Neural progenitor cell (in vitro differentiated cells): ENCODE data around the gene KAT8. TPM values are rescaled to one million over a fixed set of nuclear protein-coding genes. Genes with fewer than 3 reads are reported as not detected.

Experiments used
- DNase-seq: peaks from one replicate; pipeline ENCODE4 v3.0.0-alpha.2; 2016; ENCODE audit warnings: low spot score
- H2AFZ ChIP-seq: fragments of 200-600 bp; sonication (generic); replicated peaks from 2 replicates; pipeline ENCODE4 v1.6.1; 2016; ENCODE audit warnings: antibody characterized with exemption
- H3F3A ChIP-seq: fragments of 200-600 bp; sonication (generic); 2 replicates; pipeline ENCODE4 v1.6.1; 2016; ENCODE audit warnings: antibody characterized with exemption, low read depth
- H3K27ac ChIP-seq: fragments of 200-600 bp; sonication (generic); 2 replicates; pipeline ENCODE4 v1.5.1; 2016; ENCODE audit warnings: mild to moderate bottlenecking
- H3K27me3 ChIP-seq: fragments of 200-600 bp; sonication (generic); 2 replicates; pipeline ENCODE4 v1.6.1; 2016; ENCODE audit warnings: mild to moderate bottlenecking, moderate library complexity
- H3K36me3 ChIP-seq: fragments of 200-600 bp; sonication (generic); 2 replicates; pipeline ENCODE4 v1.5.1; 2016
- H3K4me1 ChIP-seq: fragments of 200-600 bp; sonication (generic); 2 replicates; pipeline ENCODE4 v1.6.1; 2016; ENCODE audit warnings: mixed run types
- H3K4me2 ChIP-seq: fragments of 200-600 bp; sonication (generic); 2 replicates; pipeline ENCODE4 v1.6.1; 2016
- H3K4me3 ChIP-seq: fragments of 200-600 bp; sonication (generic); 2 replicates; pipeline ENCODE4 v1.5.1; 2016
- H3K79me2 ChIP-seq: fragments of 200-600 bp; sonication (generic); 2 replicates; pipeline ENCODE4 v1.6.1; 2016; ENCODE audit warnings: low read depth
- H3K9ac ChIP-seq: fragments of 200-600 bp; sonication (generic); 2 replicates; pipeline ENCODE4 v1.6.1; 2016
- H3K9me3 ChIP-seq: fragments of 200-600 bp; sonication (generic); 2 replicates; pipeline ENCODE4 v1.5.1; 2016; ENCODE audit warnings: low read depth
- H4K20me1 ChIP-seq: fragments of 200-600 bp; sonication (generic); 2 replicates; pipeline ENCODE4 v1.6.1; 2016; ENCODE audit warnings: low read depth
- H3K27ac Mint-ChIP-seq: 3 replicates; pipeline ENCODE4 v1.8.0; 2021; ENCODE audit warnings: mixed read lengths
- H3K27me3 Mint-ChIP-seq: 2 replicates; pipeline ENCODE4 v1.8.0; 2022; ENCODE audit warnings: low read depth, mild to moderate bottlenecking, inconsistent platforms, moderate library complexity, mixed read lengths; ENCODE audit not compliant: insufficient read depth
- H3K36me3 Mint-ChIP-seq: 3 replicates; pipeline ENCODE4 v1.8.0; 2021; ENCODE audit warnings: mixed read lengths
- H3K4me1 Mint-ChIP-seq: 3 replicates; pipeline ENCODE4 v1.8.0; 2021; ENCODE audit warnings: mixed read lengths
- H3K4me3 Mint-ChIP-seq: 3 replicates; pipeline ENCODE4 v1.8.0; 2021; ENCODE audit warnings: mild to moderate bottlenecking, moderate library complexity, mixed read lengths
- H3K9me3 Mint-ChIP-seq: 3 replicates; pipeline ENCODE4 v1.8.0; 2020; ENCODE audit warnings: mixed read lengths
- CTCF ChIP-seq: fragments of 200-600 bp; sonication (generic); IDR thresholded peaks from 2 replicates; pipeline ENCODE4 v1.5.1; 2017; ENCODE audit warnings: antibody characterized with exemption, mild to moderate bottlenecking
- EZH2 ChIP-seq: fragments of 200-600 bp; sonication (generic); IDR thresholded peaks from 2 replicates; pipeline ENCODE4 v1.6.1; 2017; ENCODE audit warnings: antibody characterized with exemption, mild to moderate bottlenecking, moderate library complexity
- EZH2phosphoT487 ChIP-seq: fragments of 200-600 bp; sonication (generic); IDR thresholded peaks from 2 replicates; pipeline ENCODE4 v1.6.1; 2017; ENCODE audit warnings: antibody characterized with exemption
- total RNA-seq: library from RNA; depleted of rRNA; stranded (reverse); fragments of >200 nt; gene quantifications from 2 replicates; pipeline ENCODE4 v1.2.3, GENCODE V29; 2015; ENCODE audit warnings: low replicate concordance

KAT8 gene
- total RNA-seq: 59.7 and 71.7 TPM in 2 replicates

GRCh38 chr16:31117384-31118222 lies at the start of gene KAT8:
Gene KAT8 (plus strand): TSS chr16:31117664. CDS start chr16:31117682, 18 bp downstream.
- peak; percentile 100 for DNase-seq
- no peaks in the 10 kb centered on the region for H3K9me3 Mint-ChIP-seq
- H3K4me2 ChIP-seq: peak within 1 kb of the TSS; percentile 95
- H3K36me3 Mint-ChIP-seq: peaks cover 18% of the 10 kb centered on the region
- H3K9ac ChIP-seq: peak within 1 kb of the TSS; percentile 45
- H3K4me1 ChIP-seq: no peaks in the 10 kb centered on the region
- H3K27ac Mint-ChIP-seq: peak within 1 kb of the TSS; percentile 10
- H3F3A ChIP-seq: peaks cover 7% of the 10 kb centered on the region
- no peak for TF ChIP-seq CTCF
- TF ChIP-seq EZH2: no peak
- TF ChIP-seq EZH2phosphoT487: no peak
- peaks cover 7% of the 10 kb centered on the region for H3K36me3 ChIP-seq
- peak within 1 kb of the TSS; percentile 85 for H3K4me3 Mint-ChIP-seq
- H3K27me3 Mint-ChIP-seq: peaks cover 11% of the 10 kb centered on the region
- H3K9me3 ChIP-seq: no peaks in the 10 kb centered on the region
- H4K20me1 ChIP-seq: peaks cover 18% of the 10 kb centered on the region
- H3K27me3 ChIP-seq: no peaks in the 10 kb centered on the region
- H3K4me1 Mint-ChIP-seq: peaks cover 8% of the 10 kb centered on the region
- H2AFZ ChIP-seq: no peak within 1 kb of the TSS
- H3K4me3 ChIP-seq: peak within 1 kb of the TSS; percentile 84
- H3K27ac ChIP-seq: peak within 1 kb of the TSS; percentile 64
- peaks cover 38% of the 10 kb centered on the region for H3K79me2 ChIP-seq

- H3K4me3 ChIP-seq: peak overlapping the region; percentile 77
These were observed 45.6 kb upstream of the KAT8 start for GRCh38 chr16:31071861-31072260.

GRCh38 chr16:31072540-31073141 lies 44.8 kb upstream of the KAT8 start:
- no peaks in the 10 kb centered on the region for H3K27me3 ChIP-seq
- peak overlapping the region; percentile 82 for H3K9ac ChIP-seq
- peaks cover 25% of the 10 kb centered on the region for H4K20me1 ChIP-seq
- H3K4me3 ChIP-seq: peak overlapping the region; percentile 77
- peaks cover 14% of the 10 kb centered on the region for H3K27me3 Mint-ChIP-seq
- H3K27ac ChIP-seq: peak overlapping the region; percentile 27
- peak overlapping the region; percentile 99 for H3K4me3 Mint-ChIP-seq
- H3K27ac Mint-ChIP-seq: peak overlapping the region; percentile 98
- H3K79me2 ChIP-seq: peaks cover 83% of the 10 kb centered on the region
- TF ChIP-seq EZH2 (no peak), EZH2phosphoT487 (no peak), CTCF (no peak)
- H3K4me1 Mint-ChIP-seq: peaks cover 21% of the 10 kb centered on the region
- H3K9me3 Mint-ChIP-seq: no peaks in the 10 kb centered on the region
- DNase-seq: peak; percentile 39
- H3K4me2 ChIP-seq: peak overlapping the region; percentile 91
- peaks cover 24% of the 10 kb centered on the region for H3F3A ChIP-seq
- no peaks in the 10 kb centered on the region for H3K36me3 ChIP-seq
- H3K9me3 ChIP-seq: no peaks in the 10 kb centered on the region
- peaks cover 14% of the 10 kb centered on the region for H3K4me1 ChIP-seq
- peaks cover 6% of the 10 kb centered on the region for H3K36me3 Mint-ChIP-seq
- H2AFZ ChIP-seq: peak overlapping the region; percentile 75

More at GRCh38 chr16:31071861-31072260, 45.6 kb upstream of the KAT8 start:
- Histone ChIP-seq H3K27me3 (no peaks in the 10 kb centered on the region), H2AFZ (no peak overlapping the region), H3K4me1 (peaks cover 14% of the 10 kb centered on the region), H3K9ac (peak overlapping the region; percentile 82), H4K20me1 (peaks cover 28% of the 10 kb centered on the region), H3F3A (peaks cover 24% of the 10 kb centered on the region), H3K9me3 (no peaks in the 10 kb centered on the region), H3K79me2 (peaks cover 83% of the 10 kb centered on the region), H3K27ac (no peak overlapping the region), H3K36me3 (no peaks in the 10 kb centered on the region), H3K4me2 (peak overlapping the region; percentile 91)
- Mint-ChIP-seq H3K9me3 (no peaks in the 10 kb centered on the region), H3K27ac (peak overlapping the region; percentile 98), H3K36me3 (peaks cover 3% of the 10 kb centered on the region), H3K27me3 (peaks cover 14% of the 10 kb centered on the region), H3K4me1 (peaks cover 21% of the 10 kb centered on the region), H3K4me3 (peak overlapping the region; percentile 99)
- TF ChIP-seq CTCF: no peak
- no peak for TF ChIP-seq EZH2phosphoT487
- no peak for TF ChIP-seq EZH2
- DNase-seq: peak; percentile 28
